GM21367 (cell line): ENCODE results near the gene C1orf159.
A peak's percentile ranks its signal among the peaks of the same experiment; 100 is the strongest.

ENCODE experiments used
- ATAC-seq: cut with Tn5 transposase; IDR thresholded peaks from one replicate; pipeline ENCODE4 v1.9.1; 2021; ENCODE audit not compliant: unreplicated experiment

The C1orf159 gene

DNA sequence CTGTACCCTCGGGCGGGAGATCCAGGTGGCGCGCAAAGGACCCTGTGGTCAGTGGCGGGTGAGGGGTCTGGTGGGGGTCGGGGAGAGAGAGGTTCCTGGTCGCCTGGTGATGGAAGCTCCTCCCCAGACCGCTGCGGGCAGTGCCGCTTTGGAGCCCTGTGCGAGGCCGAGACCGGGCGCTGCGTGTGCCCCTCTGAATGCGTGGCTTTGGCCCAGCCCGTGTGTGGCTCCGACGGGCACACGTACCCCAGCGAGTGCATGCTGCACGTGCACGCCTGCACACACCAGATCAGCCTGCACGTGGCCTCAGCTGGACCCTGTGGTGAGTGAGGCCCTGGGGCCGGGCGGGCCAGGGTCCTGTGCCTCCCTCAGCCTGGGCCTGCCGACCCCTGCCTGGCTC, 72.5 kb downstream of the C1orf159 start:
- ATAC-seq = no peak

DNA sequence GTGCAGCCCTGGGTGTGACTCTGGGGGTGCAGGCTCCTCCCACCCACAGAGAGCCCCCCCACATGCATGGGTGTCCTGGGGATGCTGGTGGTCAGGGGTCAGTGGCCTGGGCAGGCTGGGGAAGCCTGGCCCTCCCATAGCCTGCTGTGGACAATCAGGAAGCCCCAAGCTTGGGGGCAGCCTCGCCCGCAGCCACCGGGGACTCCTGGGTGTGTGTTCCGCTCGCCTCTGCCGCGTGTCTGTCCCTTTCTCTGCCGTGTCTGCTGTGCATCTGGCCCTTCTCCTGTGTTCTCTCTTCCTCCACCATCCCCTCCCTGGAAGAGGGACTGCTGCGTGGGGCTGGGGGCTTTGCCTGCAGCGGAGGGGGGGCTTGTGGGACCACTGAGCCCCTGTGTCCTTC, 73.1 kb downstream of the C1orf159 start:
- no peak for ATAC-seq

DNA sequence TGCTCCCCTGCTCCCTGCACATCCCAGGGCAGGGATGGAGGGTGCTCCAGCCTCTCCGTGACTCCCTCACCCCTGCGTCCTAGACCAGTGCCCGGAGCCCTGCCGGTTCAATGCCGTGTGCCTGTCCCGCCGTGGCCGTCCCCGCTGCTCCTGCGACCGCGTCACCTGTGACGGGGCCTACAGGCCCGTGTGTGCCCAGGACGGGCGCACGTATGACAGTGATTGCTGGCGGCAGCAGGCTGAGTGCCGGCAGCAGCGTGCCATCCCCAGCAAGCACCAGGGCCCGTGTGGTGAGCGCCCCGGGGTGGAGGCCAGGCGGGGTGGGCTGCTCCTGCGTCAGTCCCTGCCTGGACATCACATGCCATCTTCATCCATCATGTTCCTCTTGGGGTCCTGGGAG, 74.0 kb downstream of the C1orf159 start:
- no peak for ATAC-seq

DNA sequence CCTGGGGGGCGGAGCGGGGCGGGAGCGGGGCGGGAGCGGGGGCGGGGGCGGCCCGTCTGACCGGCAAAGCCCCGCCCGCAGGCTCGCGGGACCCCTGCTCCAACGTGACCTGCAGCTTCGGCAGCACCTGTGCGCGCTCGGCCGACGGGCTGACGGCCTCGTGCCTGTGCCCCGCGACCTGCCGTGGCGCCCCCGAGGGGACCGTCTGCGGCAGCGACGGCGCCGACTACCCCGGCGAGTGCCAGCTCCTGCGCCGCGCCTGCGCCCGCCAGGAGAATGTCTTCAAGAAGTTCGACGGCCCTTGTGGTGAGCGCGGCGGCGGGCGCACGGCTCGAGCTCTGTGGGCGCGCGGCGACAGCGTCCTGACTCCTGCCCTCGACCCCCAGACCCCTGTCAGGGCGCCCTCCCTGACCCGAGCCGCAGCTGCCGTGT, 74.8 kb downstream of the C1orf159 start:
- ATAC-seq = no peak

DNA sequence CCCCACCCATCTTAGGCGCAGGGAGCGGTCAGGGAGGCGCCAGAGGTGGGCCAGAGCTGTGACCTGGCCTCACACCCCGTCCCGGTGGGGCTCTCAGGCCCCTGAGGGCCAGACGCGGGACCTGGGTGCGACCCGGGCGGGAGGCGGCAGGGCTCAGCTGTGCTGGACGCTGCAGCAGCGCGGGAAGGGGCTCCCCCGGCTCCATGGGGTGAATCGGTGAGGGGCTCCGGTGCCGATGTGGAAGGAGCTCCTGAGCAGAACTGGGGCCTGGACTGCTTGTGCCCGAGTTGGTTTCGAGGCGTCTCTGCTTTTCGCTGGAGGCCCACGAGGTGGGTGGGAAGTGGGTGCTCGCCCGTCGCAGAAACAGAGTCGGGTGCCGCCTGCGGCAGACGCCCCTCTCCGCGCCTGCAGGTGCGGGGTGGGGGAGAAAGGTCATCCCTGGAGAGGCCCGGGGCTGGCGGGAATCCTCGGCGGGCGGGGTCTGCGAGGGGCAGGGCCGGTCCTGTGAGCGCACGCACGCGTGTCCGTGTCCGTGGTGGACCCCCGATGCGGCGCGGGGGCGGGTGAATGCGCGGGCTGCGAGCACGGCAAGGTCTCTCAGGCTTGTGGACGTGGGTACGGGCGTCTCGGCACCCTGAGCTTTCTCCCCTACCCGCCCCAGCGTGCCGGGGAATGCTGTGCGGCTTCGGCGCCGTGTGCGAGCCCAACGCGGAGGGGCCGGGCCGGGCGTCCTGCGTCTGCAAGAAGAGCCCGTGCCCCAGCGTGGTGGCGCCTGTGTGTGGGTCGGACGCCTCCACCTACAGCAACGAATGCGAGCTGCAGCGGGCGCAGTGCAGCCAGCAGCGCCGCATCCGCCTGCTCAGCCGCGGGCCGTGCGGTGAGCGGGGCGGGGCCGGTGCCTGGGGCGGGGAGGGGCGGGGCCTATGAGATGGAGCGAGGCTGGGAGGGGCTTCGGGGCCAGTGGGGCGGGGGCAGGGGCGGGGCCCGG, 75.6 kb downstream of the C1orf159 start:
- no peak for ATAC-seq

DNA sequence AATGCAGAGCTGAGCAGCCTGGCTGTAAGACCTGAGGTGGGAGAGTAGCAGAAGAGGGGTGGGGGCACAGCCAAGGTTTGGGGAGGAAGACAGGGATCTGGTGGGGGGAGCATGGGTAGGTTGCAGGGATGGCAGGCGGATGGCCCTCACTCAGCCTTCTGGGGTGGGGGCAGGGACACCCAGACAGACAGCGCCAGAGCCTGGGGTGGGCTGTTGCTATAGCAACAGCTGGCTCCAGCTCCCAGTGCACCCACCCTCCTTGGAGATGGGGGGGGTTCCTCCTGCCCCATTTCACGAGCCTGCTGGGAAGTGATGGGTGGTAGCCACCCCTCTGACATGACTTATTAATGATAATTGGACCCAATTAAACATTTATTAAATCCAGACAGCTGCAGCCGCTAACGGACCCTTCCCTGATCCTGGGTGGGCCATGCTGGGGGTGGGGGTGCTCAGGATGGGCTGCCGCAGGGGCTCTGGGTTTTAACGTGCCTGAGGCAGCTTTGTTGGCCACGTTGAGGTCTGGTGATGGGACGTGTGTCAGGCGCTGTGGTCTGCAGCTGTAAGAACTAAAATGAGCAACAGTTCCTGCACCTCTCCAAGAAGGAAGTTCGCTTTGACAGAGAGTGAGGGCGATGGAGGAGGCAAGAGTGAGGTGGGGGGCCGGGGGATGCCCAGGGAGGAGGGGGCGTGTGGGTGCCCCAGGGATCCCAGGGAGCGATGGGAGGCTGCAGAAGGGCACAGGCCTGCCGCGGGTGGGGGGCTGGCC, 76.6 kb downstream of the C1orf159 start:
- no peak for ATAC-seq

DNA sequence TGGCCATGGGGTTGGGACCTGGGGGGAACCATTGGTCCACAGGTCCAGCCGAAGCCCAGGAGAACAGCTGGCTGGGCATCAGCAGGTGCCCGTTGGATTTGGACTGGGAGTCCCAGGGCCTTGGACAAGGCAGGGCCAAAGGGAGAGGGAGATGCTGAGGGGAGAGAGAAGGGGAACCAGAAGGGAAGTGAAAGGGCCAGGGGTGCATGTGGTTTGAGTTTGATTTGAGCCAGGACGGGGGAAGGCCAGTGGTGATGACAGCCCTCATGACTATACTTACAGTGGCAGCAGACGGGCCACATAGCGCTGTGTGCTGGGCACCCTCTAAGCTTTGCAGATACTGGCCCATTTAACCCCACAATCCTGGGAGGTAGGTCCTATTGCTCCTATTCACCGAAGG, 77.2 kb downstream of the C1orf159 start:
- peak; percentile 52 for ATAC-seq

DNA sequence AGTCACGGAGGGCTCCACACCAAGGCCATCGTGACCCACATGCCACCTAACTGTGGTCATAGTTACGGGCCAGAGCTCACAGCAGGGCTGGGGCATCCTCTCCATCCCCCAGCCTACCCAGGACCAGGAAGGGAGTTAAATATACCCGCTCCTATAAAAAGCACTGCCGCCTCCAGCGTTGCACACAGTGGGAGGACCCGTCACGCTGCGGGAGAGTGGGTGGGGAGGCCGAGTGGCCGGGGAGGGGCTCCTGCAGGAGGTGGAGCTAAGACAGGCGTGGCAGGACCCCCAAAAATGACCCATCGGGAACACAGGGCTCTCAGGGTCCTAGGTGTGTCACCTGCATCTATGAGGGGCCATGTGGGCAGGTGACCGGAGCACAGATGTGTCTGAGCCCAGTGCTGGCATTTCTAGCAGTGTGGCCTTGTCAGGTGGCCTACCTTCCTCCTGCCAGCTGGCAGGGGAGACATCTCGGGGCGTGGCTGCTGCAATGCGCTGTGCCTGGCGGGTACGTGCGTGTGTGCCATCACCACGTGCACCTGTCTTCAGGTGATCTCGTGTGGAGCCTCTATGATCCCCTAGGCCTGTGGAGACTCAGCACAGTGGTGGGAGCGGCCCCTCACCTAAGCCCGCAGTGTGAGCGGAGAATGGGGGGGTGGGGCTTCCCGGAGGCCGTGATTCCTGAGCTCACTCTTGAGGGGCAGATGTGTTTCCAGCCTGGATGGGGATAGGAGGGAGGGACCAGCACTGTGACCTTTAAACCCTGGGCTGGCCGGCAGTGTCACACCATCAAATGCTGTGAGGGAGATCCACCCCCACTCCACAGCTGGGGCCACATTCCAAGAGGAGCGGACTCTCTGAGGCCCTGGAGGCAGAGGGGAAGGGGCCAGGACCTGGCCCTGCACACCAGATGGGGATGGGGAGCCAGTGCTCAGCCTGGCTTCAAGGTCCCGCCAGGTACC, 78.2 kb downstream of the C1orf159 start:
- no peak for ATAC-seq

DNA sequence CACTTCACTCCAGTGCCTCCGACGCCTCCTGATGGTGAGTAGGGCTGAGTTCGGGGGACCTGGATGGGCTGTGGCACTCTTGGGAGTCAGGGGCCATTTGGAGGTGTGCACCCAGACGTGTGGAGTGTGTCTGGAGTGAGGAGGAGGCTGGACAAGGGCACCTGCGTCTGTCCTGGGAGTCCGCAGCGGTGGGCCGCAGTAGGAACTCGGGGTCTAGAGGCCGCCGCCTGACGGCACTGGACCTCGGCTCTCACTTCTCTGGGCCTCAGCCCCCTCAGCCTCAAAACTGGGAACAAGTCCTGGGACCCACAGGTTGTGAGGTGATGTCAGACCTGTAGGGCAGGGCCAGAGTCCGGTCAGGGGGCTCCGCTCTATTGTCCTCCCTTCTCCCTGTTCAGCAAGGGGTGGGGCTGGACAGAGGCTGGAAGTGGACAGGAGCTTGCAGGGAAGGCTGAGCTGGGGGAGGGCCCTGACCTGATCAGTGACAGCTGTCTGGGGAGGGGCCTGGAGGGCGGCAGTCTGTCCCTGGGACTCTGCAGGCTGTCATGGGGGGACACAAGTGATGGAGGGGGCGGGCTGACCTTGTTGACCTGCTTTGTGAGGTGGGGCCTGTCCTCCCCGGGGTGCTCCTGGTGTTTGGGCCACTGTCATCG, 80.5 kb downstream of the C1orf159 start:
- no peak for ATAC-seq

DNA sequence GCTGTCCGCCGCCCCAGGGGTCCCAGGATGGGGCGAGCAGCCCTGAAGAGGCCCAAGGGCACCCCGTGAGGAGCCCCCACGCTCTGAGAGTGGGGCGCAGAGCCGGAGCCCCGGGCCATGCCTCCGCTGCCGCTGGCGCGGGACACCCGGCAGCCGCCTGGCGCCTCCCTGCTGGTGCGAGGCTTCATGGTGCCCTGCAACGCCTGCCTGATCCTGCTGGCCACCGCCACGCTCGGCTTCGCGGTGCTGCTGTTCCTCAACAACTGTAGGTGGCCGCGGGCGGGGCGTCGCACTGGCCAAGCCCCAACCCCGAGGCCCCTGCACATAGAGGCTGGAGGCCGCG, 81.5 kb downstream of the C1orf159 start:
- ATAC-seq = no peak

DNA sequence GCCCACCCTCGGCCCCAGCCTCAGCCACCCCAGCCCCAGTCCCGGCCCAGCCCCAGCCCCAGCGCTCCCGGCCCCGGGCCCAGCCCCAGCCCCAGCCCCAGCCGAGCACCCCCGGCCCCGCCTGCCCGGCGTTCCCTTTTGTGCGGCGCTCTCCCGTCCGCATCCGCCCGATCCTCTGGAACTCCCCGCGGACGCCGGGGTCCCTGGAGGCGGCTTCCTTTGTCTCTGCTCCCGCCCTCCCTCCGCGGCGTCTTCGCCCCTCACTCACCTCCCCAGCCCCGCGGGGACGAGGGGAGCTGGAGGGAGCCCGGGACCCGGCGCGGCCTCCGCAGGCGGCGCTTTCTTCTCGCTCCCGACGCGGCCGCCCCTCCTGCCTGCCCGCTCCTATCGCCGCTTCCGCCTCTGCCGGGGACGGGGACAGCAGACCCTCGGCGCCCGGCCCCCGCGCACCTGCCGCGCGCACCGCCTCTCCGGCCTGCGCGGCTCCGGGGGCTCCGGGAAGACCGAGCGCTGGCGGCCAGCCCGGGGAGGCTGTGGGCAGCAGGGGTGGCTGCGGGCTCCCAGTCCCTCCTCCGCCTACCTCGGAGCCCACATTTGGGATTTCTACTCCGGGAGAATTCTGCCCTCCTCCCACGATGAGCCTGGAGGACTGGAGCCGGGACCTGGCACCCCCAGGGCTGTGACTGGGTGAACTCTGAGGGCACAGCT, 82.0 kb downstream of the C1orf159 start:
- ATAC-seq = no peak

DNA sequence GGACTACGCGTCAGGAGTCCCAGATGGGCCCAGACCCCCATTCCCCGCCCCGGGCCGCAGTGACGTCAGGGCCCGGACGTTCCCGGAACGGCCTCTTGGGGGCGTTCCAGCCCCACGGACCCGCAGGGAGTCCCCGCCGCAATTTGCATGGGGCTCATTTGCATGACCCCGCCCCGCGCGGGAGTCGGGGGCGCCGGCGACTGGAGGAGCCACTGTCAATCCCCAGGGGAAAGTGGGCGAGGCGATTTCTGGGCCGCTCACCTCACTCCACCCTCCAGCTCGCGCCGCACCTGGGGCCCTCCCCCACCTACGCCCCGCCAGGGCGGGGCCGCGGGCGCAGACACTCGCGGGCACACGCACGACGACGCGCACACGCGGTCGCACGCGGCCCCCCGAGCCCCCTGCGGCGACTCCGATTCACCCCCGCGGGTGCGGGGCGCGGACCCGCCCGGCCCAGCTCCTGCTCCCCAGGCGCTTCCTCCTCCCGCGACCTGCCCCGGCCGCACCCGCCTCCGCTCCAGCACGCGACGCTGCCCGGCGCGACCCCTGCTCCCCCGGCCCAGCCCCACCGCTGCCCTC, 82.8 kb downstream of the C1orf159 start:
- peak; percentile 62 for ATAC-seq

DNA sequence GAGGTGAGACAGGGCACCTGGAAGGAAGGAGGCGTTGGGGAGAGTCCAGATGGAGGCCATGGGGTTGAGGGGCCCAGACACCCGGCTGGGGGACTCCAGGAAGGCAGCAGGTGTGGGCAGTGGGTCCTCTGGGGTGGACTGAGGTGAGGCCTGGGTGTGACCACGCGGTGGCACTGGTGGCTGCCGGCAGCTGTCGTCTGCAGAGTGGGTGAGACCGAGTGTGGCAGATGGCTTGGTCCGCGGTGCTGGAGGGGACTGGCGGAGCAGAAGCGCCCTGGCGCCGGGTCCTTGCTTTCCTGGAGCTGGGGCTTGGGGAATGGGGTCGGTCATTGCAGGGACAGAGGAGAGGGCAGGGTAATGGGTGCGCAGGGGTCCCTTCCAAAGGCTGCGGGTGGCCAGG, 83.5 kb downstream of the C1orf159 start:
- no peak for ATAC-seq
